ENCODE results near the gene CEACAM6. TPM values are rescaled to one million over a fixed set of nuclear protein-coding genes. Genes with fewer than 3 reads are reported as not detected.

Gene CEACAM6
- total and polyA plus RNA-seq, 2 of the 13 experiments (the other 11 are each of a cell fraction or from before 2014, with no cell fraction given) = not detected

GRCh38 chr19:41711376-41712261 lies 43.7 kb upstream of the CEACAM6 start:
- POLR2A ChIA-PET = no interaction called here

GRCh38 chr19:41714598-41714997 lies 40.7 kb upstream of the CEACAM6 start:
- peaks cover 1 to 24% of the 10 kb centered on the region in 2 experiments; a peak in 4 of 5 replicates for H3K27me3 ChIP-seq (ENCODE audit: control insufficient read depth in 1 of 2, insufficient read depth in 2 of 2, low read length in 2 of 2)
- no peaks in the 10 kb centered on the region for H3K4me1 ChIP-seq (ENCODE audit: insufficient read depth, low read length)
- no peak overlapping the region for H3K4me2 ChIP-seq (ENCODE audit: low read depth, low read length)
- no peaks in the 10 kb centered on the region for H3K79me2 ChIP-seq (ENCODE audit: insufficient read depth, low read length)
- in situ Hi-C loops (cut with HindIII; ENCODE audit: extremely low pct_ligation_motif_present, low pct_unique_long_range_greater_than_20kb) (no loop called here), intact Hi-C loops (cut with micrococcal nuclease; ENCODE audit: unreplicated experiment) (no loop called here)
- no peaks in the 10 kb centered on the region for H4K20me1 ChIP-seq (ENCODE audit: insufficient read depth, low read length)
- FAIRE-seq = no peak
- H3K9ac ChIP-seq (ENCODE audit: insufficient read depth, low read depth, low read length) = no peak overlapping the region
- ChIA-PET CTCF (ENCODE audit: low intra/inter-chr PET ratio, low total read pairs) (no interaction called here), POLR2A (no interaction called here)
- H3K27ac ChIP-seq (ENCODE audit: extremely low read length, insufficient read depth, low read length) = no peak overlapping the region
- DNase-seq (ENCODE audit: low spot score) = no peak
- no peaks in the 10 kb centered on the region for H3K36me3 ChIP-seq (replicated peaks in 1 of 2; ENCODE audit: control insufficient read depth in 1 of 2, insufficient read depth in 2 of 2, low read length in 2 of 2)
- no TSS peak for BruUV-seq (replicated peaks)
- H3K9me3 ChIP-seq (ENCODE audit: low read length) = no peaks in the 10 kb centered on the region
- no peak overlapping the region for H3K4me3 ChIP-seq (replicated peaks in 1 of 3; ENCODE audit: insufficient read depth in 1 of 3, low read depth in 2 of 3, low read length in 3 of 3)
- no peak for ATAC-seq
- no peak for TF ChIP-seq CENPBD1 (CRISPR knock-in tag; IDR thresholded peaks at IDR 0.05; ENCODE audit: borderline replicate concordance, low read depth)
- H2AFZ ChIP-seq (ENCODE audit: low read length) = no peak overlapping the region
- whole genome bisulfite sequencing (ENCODE audit: low lambda C conversion rate) = no CpG with 5 or more reads among the region's 5 CpGs

More at GRCh38 chr19:41711376-41712261, 43.7 kb upstream of the CEACAM6 start:
- Histone ChIP-seq H3K4me2 (ENCODE audit: low read depth, low read length) (no peak overlapping the region), H3K4me1 (ENCODE audit: insufficient read depth, low read length) (0 out of 2 replicates have a peak, but pooled peaks cover 5% of the 10 kb centered on the region), H3K36me3 (replicated peaks in 1 of 2; ENCODE audit: control insufficient read depth in 1 of 2, insufficient read depth in 2 of 2, low read length in 2 of 2) (no peaks in the 10 kb centered on the region), H3K27me3 (ENCODE audit: control insufficient read depth in 1 of 2, insufficient read depth in 2 of 2, low read length in 2 of 2) (peaks cover 1 to 28% of the 10 kb centered on the region in 2 experiments; a peak in 4 of 5 replicates), H3K9ac (ENCODE audit: insufficient read depth, low read depth, low read length) (no peak overlapping the region), H3K79me2 (ENCODE audit: insufficient read depth, low read length) (no peaks in the 10 kb centered on the region), H3K9me3 (ENCODE audit: low read length) (no peaks in the 10 kb centered on the region), H2AFZ (ENCODE audit: low read length) (no peak overlapping the region), H4K20me1 (ENCODE audit: insufficient read depth, low read length) (no peaks in the 10 kb centered on the region), H3K27ac (ENCODE audit: extremely low read length, insufficient read depth, low read length) (no peak overlapping the region), H3K4me3 (replicated peaks in 1 of 3; ENCODE audit: insufficient read depth in 1 of 3, low read depth in 2 of 3, low read length in 3 of 3) (no peak overlapping the region)
- DNase-seq (ENCODE audit: low spot score) (no peak), ATAC-seq (no peak), FAIRE-seq (no peak)
- BruUV-seq (replicated peaks) = no TSS peak
- TF ChIP-seq, protein P1, sequence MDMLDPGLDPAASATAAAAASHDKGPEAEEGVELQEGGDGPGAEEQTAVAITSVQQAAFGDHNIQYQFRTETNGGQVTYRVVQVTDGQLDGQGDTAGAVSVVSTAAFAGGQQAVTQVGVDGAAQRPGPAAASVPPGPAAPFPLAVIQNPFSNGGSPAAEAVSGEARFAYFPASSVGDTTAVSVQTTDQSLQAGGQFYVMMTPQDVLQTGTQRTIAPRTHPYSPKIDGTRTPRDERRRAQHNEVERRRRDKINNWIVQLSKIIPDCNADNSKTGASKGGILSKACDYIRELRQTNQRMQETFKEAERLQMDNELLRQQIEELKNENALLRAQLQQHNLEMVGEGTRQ (IDR thresholded peaks at IDR 0.05; ENCODE audit: low read depth, low read length) = no peak
- TF ChIP-seq, protein P1 (CRISPR knock-in tag; IDR thresholded peaks at IDR 0.05; ENCODE audit: borderline replicate concordance) = no peak
- no peak for TF ChIP-seq EED (CRISPR knock-in tag; IDR thresholded peaks at IDR 0.05)
- TF ChIP-seq TRIM24 (CRISPR knock-in tag; IDR thresholded peaks at IDR 0.05) = no peak
- 8% methylated on average over 10 of the region's 13 CpGs for WGBS (ENCODE audit: low lambda C conversion rate)
- CTCF ChIA-PET (ENCODE audit: low intra/inter-chr PET ratio, low total read pairs) = no interaction called here
- intact Hi-C loops (cut with micrococcal nuclease; ENCODE audit: unreplicated experiment) = no loop called here
- in situ Hi-C loops (cut with HindIII; ENCODE audit: extremely low pct_ligation_motif_present, low pct_unique_long_range_greater_than_20kb) = no loop called here
